ENCODE results near the gene SLC6A6. TPM values are rescaled to one million over a fixed set of nuclear protein-coding genes. Genes with fewer than 3 reads are reported as not detected.

The SLC6A6 gene
- total RNA-seq, 2 donors from 2014 or later, result 43.1 to 56.5 TPM

GRCh38 chr3:14516738-14517345 lies 114.4 kb downstream of the SLC6A6 start:
- Mint-ChIP-seq H3K4me3 (no peak overlapping the region), H3K4me1 (no peaks in the 10 kb centered on the region), H3K27me3 (ENCODE audit: insufficient read depth) (no peaks in the 10 kb centered on the region), H3K27ac (no peak overlapping the region), H3K9me3 (no peaks in the 10 kb centered on the region), H3K36me3 (ENCODE audit: low read depth) (no peaks in the 10 kb centered on the region)
- Histone ChIP-seq H3K9ac (ENCODE audit: extremely low read depth, low read length, poor library complexity, severe bottlenecking) (no peak overlapping the region), H3K9me3 (ENCODE audit: control insufficient read depth, low read length) (no peaks in the 10 kb centered on the region), H3K4me1 (ENCODE audit: control insufficient read depth, insufficient read depth, low read length) (no peaks in the 10 kb centered on the region), H3K27me3 (ENCODE audit: control insufficient read depth, insufficient read depth, low read length, poor library complexity, severe bottlenecking) (no peaks in the 10 kb centered on the region), H3K36me3 (ENCODE audit: control insufficient read depth, insufficient read depth, low read length) (no peaks in the 10 kb centered on the region), H3K4me3 (ENCODE audit: low read length) (no peak overlapping the region), H3K27ac (ENCODE audit: low read depth, low read length) (no peak overlapping the region)
- peak; percentile 39 for DNase-seq
- no peak for TF ChIP-seq CTCF (conservative IDR thresholded peaks at IDR 0.05)
- 82 to 92% methylated on average over 5 to 13 of the region's 13 CpGs for WGBS, 2 experiments (ENCODE audit: insufficient coverage in 1 of 2, insufficient read length in 1 of 2)

DNA sequence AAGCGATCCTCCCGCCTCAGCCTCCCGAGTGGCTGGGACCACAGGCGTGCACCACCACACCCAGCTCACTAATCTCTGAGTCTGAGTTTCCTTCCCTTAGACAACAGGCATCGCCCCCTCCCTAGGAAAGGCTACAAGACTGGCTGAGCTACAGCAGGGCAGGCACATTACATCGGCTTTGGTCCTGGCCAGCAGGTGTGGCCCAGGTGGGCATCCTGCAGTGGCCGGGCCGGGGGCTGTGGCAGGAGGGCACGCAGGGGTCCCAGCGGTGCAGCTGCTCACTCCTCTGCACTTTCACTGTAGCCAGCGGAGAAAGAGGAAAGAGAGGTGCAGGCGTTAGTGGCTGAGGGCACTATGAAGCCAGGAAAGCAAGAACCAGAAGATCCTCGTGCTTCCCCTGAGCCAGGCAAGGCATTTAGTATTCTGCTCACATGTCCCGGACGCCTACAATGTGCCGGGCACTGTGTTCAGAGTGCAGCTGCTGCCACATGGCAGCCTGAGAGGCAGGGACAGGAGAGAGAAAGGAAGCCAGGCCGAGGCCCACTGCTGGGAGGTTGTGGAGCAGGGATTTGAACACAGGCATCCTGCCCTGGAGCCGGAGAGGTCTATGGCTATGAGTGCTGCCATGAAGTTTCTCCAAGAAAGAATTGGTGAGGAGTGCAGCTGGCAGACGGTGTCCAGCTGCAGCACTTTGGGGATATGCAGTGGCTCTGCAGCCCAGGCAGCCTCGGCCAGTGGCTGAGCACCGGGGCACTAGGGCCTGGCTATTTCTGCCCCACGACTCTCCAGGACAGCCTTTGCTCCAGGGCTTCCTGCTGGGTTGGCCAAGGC lies 115.4 kb downstream of the SLC6A6 start:
- Histone ChIP-seq H3K9ac (ENCODE audit: extremely low read depth, low read length, poor library complexity, severe bottlenecking) (no peak overlapping the region), H3K27me3 (ENCODE audit: control insufficient read depth, insufficient read depth, low read length, poor library complexity, severe bottlenecking) (no peaks in the 10 kb centered on the region), H3K27ac (ENCODE audit: low read depth, low read length) (no peak overlapping the region), H3K4me1 (ENCODE audit: control insufficient read depth, insufficient read depth, low read length) (no peaks in the 10 kb centered on the region), H3K9me3 (ENCODE audit: control insufficient read depth, low read length) (no peaks in the 10 kb centered on the region), H3K4me3 (ENCODE audit: low read length) (no peak overlapping the region), H3K36me3 (ENCODE audit: control insufficient read depth, insufficient read depth, low read length) (no peaks in the 10 kb centered on the region)
- Mint-ChIP-seq H3K36me3 (ENCODE audit: low read depth) (no peaks in the 10 kb centered on the region), H3K4me3 (no peak overlapping the region), H3K9me3 (no peaks in the 10 kb centered on the region), H3K4me1 (no peaks in the 10 kb centered on the region), H3K27me3 (ENCODE audit: insufficient read depth) (no peaks in the 10 kb centered on the region), H3K27ac (no peak overlapping the region)
- no peak for TF ChIP-seq CTCF (conservative IDR thresholded peaks at IDR 0.05)
- 88 to 93% methylated on average over 16 to 22 of the region's 22 CpGs for WGBS, 2 experiments (ENCODE audit: insufficient coverage in 1 of 2, insufficient read length in 1 of 2)
- DNase-seq, result peak; percentile 45

GRCh38 chr3:14518432-14518802 lies 116.0 kb downstream of the SLC6A6 start:
- DNase-seq, result peak; percentile 44
- H3K9me3 ChIP-seq (ENCODE audit: control insufficient read depth, low read length), result no peaks in the 10 kb centered on the region
- Mint-ChIP-seq H3K4me3 (no peak overlapping the region), H3K27me3 (ENCODE audit: insufficient read depth) (no peaks in the 10 kb centered on the region), H3K9me3 (no peaks in the 10 kb centered on the region), H3K36me3 (ENCODE audit: low read depth) (no peaks in the 10 kb centered on the region), H3K27ac (peak overlapping the region; percentile 21), H3K4me1 (no peaks in the 10 kb centered on the region)
- no peaks in the 10 kb centered on the region for H3K27me3 ChIP-seq (ENCODE audit: control insufficient read depth, insufficient read depth, low read length, poor library complexity, severe bottlenecking)
- no peaks in the 10 kb centered on the region for H3K36me3 ChIP-seq (ENCODE audit: control insufficient read depth, insufficient read depth, low read length)
- H3K4me3 ChIP-seq (ENCODE audit: low read length), result no peak overlapping the region
- no peak overlapping the region for H3K27ac ChIP-seq (ENCODE audit: low read depth, low read length)
- WGBS, 2 experiments (ENCODE audit: insufficient coverage in 1 of 2, insufficient read length in 1 of 2), result 72 to 85% methylated on average over 3 to 7 of the region's 7 CpGs
- no peak overlapping the region for H3K9ac ChIP-seq (ENCODE audit: extremely low read depth, low read length, poor library complexity, severe bottlenecking)
- H3K4me1 ChIP-seq (ENCODE audit: control insufficient read depth, insufficient read depth, low read length), result no peaks in the 10 kb centered on the region
- TF ChIP-seq CTCF (conservative IDR thresholded peaks at IDR 0.05), result no peak

Measured in endodermal cell (in vitro differentiated cells).